DND-41 (cell line): Measurements from ENCODE around the gene PCSK4.
A peak's percentile ranks its signal among the peaks of the same experiment; 100 is the strongest.

Experiments
- ATAC-seq: fragments of 200-7000 bp; cut with Tn5 transposase; 3 replicates; pipeline ENCODE4 v1.9.1; 2021; ENCODE audit warnings: low read depth; ENCODE audit not compliant: insufficient read depth
- DNase-seq: peaks from one replicate; pipeline ENCODE4 v3.0.0-alpha.2; 2020
- H2AFZ ChIP-seq: 2 replicates; pipeline ENCODE4 v1.6.0; 2012; ENCODE audit warnings: low read depth, low read length
- H3K27ac ChIP-seq: 2 replicates; pipeline ENCODE4 v1.5.1; 2012; ENCODE audit warnings: low read length, inconsistent platforms
- H3K27me3 ChIP-seq: fragments of 200-600 bp; sonication (generic); 2 replicates; pipeline ENCODE4 v1.6.0; 2012; ENCODE audit warnings: low read length, mild to moderate bottlenecking, inconsistent platforms; ENCODE audit not compliant: insufficient read depth, poor library complexity
- H3K36me3 ChIP-seq: 2 replicates; pipeline ENCODE4 v1.5.1; 2012; ENCODE audit warnings: low read length, inconsistent platforms; ENCODE audit not compliant: insufficient read depth
- H3K4me1 ChIP-seq: 2 replicates; pipeline ENCODE4 v1.5.1; 2012; ENCODE audit warnings: mild to moderate bottlenecking, low read length; ENCODE audit not compliant: insufficient read depth
- H3K4me2 ChIP-seq: 2 replicates; pipeline ENCODE4 v1.6.0; 2012; ENCODE audit warnings: mild to moderate bottlenecking, moderate library complexity, low read length, inconsistent platforms; ENCODE audit not compliant: insufficient read depth
- H3K4me3 ChIP-seq, 2 experiments: fragments of 200-600 bp in 1 of 2; shearing (Covaris generic) in 1 of 2; 2 replicates each; pipeline ENCODE4 v1.5.1; 2012 to 2016; ENCODE audit warnings: inconsistent platforms in 2 of 2, low read length in 2 of 2, mild to moderate bottlenecking in 2 of 2, low read depth in 1 of 2, moderate library complexity in 1 of 2
- H3K79me2 ChIP-seq: 2 replicates; pipeline ENCODE4 v1.6.0; 2012; ENCODE audit warnings: low read length, inconsistent platforms; ENCODE audit not compliant: insufficient read depth
- H3K9ac ChIP-seq: 2 replicates; pipeline ENCODE4 v1.6.0; 2012; ENCODE audit warnings: low read depth, mild to moderate bottlenecking, inconsistent platforms, low read length, moderate library complexity
- H3K9me3 ChIP-seq: 2 replicates; pipeline ENCODE4 v1.5.1; 2012; ENCODE audit warnings: low read length, moderate library complexity, mild to moderate bottlenecking, inconsistent platforms; ENCODE audit not compliant: insufficient read depth, severe bottlenecking
- H4K20me1 ChIP-seq: 2 replicates; pipeline ENCODE4 v1.6.0; 2012; ENCODE audit warnings: low read length; ENCODE audit not compliant: insufficient read depth
- EZH2 ChIP-seq: IDR thresholded peaks from 3 replicates; pipeline ENCODE4 v1.6.1; 2012; ENCODE audit warnings: borderline replicate concordance, low read depth, mild to moderate bottlenecking, moderate library complexity, low read length, inconsistent platforms; ENCODE audit not compliant: severe bottlenecking
- TF ChIP-seq, protein P1 (sequence below): IDR thresholded peaks from 2 replicates; pipeline ENCODE4 v1.5.1; 2012; ENCODE audit warnings: borderline replicate concordance, low read length, moderate library complexity, mild to moderate bottlenecking; ENCODE audit not compliant: poor library complexity, severe bottlenecking; ENCODE audit errors: extremely low read depth

The PCSK4 gene

GRCh38 chr19:1470305-1471009, 19.7 kb downstream of the PCSK4 start:
- ATAC-seq (peak; percentile 87), DNase-seq (peak; percentile 88)
- peak overlapping the region; percentile 69 for H3K4me2 ChIP-seq
- no peaks in the 10 kb centered on the region for H3K27me3 ChIP-seq
- no peak overlapping the region for H3K27ac ChIP-seq
- no peaks in the 10 kb centered on the region for H3K9me3 ChIP-seq
- TF ChIP-seq EZH2 = no peak
- TF ChIP-seq, protein P1, sequence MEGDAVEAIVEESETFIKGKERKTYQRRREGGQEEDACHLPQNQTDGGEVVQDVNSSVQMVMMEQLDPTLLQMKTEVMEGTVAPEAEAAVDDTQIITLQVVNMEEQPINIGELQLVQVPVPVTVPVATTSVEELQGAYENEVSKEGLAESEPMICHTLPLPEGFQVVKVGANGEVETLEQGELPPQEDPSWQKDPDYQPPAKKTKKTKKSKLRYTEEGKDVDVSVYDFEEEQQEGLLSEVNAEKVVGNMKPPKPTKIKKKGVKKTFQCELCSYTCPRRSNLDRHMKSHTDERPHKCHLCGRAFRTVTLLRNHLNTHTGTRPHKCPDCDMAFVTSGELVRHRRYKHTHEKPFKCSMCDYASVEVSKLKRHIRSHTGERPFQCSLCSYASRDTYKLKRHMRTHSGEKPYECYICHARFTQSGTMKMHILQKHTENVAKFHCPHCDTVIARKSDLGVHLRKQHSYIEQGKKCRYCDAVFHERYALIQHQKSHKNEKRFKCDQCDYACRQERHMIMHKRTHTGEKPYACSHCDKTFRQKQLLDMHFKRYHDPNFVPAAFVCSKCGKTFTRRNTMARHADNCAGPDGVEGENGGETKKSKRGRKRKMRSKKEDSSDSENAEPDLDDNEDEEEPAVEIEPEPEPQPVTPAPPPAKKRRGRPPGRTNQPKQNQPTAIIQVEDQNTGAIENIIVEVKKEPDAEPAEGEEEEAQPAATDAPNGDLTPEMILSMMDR = no peak
- H3K4me3 ChIP-seq = peak overlapping the region in 1 of 2 experiments; percentile 44; a peak in 2 of 4 replicates
- H3K9ac ChIP-seq = peak overlapping the region; percentile 39; the same call in 1 of the 2 replicates
- peaks cover 10% of the 10 kb centered on the region for H3K36me3 ChIP-seq
- peaks cover 23% of the 10 kb centered on the region for H3K4me1 ChIP-seq
- peaks cover 72% of the 10 kb centered on the region for H4K20me1 ChIP-seq
- H2AFZ ChIP-seq = no peak overlapping the region
- peaks cover 12% of the 10 kb centered on the region; the same call in 1 of the 2 replicates for H3K79me2 ChIP-seq

DNA sequence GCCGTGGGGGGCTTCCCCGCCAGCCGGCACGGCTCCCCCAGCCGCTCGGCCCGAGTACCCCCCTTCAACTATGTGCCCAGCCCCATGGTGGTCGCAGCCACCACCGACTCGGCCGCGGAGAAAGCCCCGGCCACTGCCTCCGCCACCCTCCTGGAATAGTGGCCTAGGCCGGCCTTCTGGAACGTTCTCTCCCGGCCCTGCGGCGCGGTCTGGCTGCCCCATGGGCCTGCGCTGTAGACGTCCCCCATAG, 20.2 kb downstream of the PCSK4 start:
- H3K4me3 ChIP-seq = no peak overlapping the region
- peak overlapping the region; percentile 69 for H3K4me2 ChIP-seq
- no peak overlapping the region for H3K27ac ChIP-seq
- DNase-seq (no peak), ATAC-seq (no peak)
- TF ChIP-seq EZH2 = no peak
- TF ChIP-seq, protein P1 = no peak
- H3K9me3 ChIP-seq = no peaks in the 10 kb centered on the region
- peaks cover 6% of the 10 kb centered on the region; the same call in 1 of the 2 replicates for H3K36me3 ChIP-seq
- H4K20me1 ChIP-seq = peaks cover 72% of the 10 kb centered on the region
- H2AFZ ChIP-seq = no peak overlapping the region
- no peaks in the 10 kb centered on the region for H3K27me3 ChIP-seq
- peaks cover 7% of the 10 kb centered on the region; the same call in 1 of the 2 replicates for H3K79me2 ChIP-seq
- H3K4me1 ChIP-seq = peaks cover 23% of the 10 kb centered on the region
- no peak overlapping the region for H3K9ac ChIP-seq

DNA sequence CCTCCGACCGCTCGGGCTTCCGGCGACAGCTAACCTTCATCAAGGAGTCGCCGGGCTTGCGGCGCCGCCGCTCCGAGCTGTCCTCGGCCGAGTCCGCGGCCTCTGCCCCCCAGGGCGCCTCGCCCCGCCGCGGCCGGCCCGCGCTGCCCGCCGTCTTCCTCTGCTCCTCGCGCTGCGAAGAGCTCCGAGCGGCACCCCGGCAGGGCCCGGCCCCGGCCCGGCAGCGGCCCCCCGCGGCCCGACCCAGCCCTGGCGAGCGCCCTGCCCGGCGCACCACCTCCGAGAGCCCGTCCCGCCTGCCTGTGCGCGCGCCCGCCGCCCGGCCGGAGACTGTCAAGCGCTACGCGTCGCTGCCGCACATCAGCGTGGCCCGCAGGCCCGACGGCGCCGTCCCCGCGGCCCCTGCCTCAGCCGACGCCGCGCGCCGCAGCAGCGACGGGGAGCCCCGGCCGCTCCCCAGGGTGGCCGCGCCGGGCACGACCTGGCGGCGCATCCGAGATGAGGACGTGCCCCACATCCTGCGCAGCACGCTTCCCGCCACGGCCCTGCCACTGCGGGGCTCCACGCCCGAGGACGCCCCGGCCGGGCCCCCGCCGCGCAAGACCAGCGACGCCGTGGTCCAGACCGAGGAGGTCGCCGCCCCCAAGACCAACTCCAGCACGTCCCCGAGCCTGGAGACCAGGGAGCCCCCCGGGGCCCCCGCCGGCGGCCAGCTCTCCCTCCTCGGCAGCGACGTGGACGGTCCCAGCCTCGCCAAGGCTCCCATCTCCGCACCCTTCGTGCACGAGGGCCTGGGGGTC, 20.7 kb downstream of the PCSK4 start:
- Histone ChIP-seq H3K27ac (no peak overlapping the region), H3K4me3 (no peak overlapping the region), H3K9ac (no peak overlapping the region), H3K27me3 (no peaks in the 10 kb centered on the region), H3K9me3 (no peaks in the 10 kb centered on the region), H3K4me1 (peaks cover 23% of the 10 kb centered on the region), H3K4me2 (no peak overlapping the region), H3K36me3 (peaks cover 2% of the 10 kb centered on the region; the same call in 1 of the 2 replicates), H4K20me1 (peaks cover 67% of the 10 kb centered on the region), H2AFZ (no peak overlapping the region), H3K79me2 (peaks cover 5% of the 10 kb centered on the region; the same call in 1 of the 2 replicates)
- TF ChIP-seq, protein P1 = no peak
- TF ChIP-seq EZH2 = no peak
- ATAC-seq (no peak), DNase-seq (no peak)
